H1 (cell line): ENCODE data around the gene KTN1. TPM values are rescaled to one million over a fixed set of nuclear protein-coding genes. Genes with fewer than 3 reads are reported as not detected.
A peak's percentile ranks its signal among the peaks of the same experiment; 100 is the strongest.

Source experiments
- CTCF ChIA-PET: fragments of 300-600 bp; sonication (Branson Sonifier 250); formaldehyde crosslinking; loops from one replicate; lab custom pipeline; 2021; ENCODE audit not compliant: partially characterized antibody; lab: Charles Lee
- POLR2A ChIA-PET: fragments of 300-600 bp; sonication (Branson Sonifier 250); formaldehyde crosslinking; loops from one replicate; lab custom pipeline; 2021; ENCODE audit warnings: inconsistent platforms; ENCODE audit not compliant: partially characterized antibody; lab: Charles Lee
- DNase-seq, 2 experiments: peaks; one replicate each; pipeline versions ENCODE4 v3.0.0 to v3.0.0-alpha.2; 2010 to 2022; ENCODE audit warnings: low spot score in 2 of 2, low read depth in 1 of 2, mixed read lengths in 1 of 2
- FAIRE-seq: peaks from 2 replicates; lab custom pipeline; 2011; peaks lifted over from hg19 to GRCh38; lab: Jason Lieb, UNC
- H2AFZ ChIP-seq: 2 replicates; pipeline ENCODE4 v1.8.1; 2012; ENCODE audit warnings: low read length, inconsistent platforms
- H2AK5ac ChIP-seq: 2 replicates; pipeline ENCODE4 v1.6.1; 2013; ENCODE audit warnings: low read depth, low read length
- H2BK120ac ChIP-seq: replicated peaks from 2 replicates; pipeline ENCODE3; 2013; ENCODE audit warnings: low read depth, low read length, inconsistent platforms
- H2BK12ac ChIP-seq: 2 replicates; pipeline ENCODE4 v1.6.1; 2013; ENCODE audit warnings: low read depth, low read length
- H2BK15ac ChIP-seq: 2 replicates; pipeline ENCODE4 v1.6.1; 2013; ENCODE audit warnings: low read length
- H2BK20ac ChIP-seq: 2 replicates; pipeline ENCODE4 v1.6.1; 2013; ENCODE audit warnings: low read length
- H2BK5ac ChIP-seq: 2 replicates; pipeline ENCODE4 v1.6.1; 2013; ENCODE audit warnings: low read depth, low read length
- H3K14ac ChIP-seq: 2 replicates; pipeline ENCODE4 v1.6.1; 2013; ENCODE audit warnings: inconsistent platforms; ENCODE audit not compliant: insufficient read length
- H3K18ac ChIP-seq: 2 replicates; pipeline ENCODE4 v1.6.1; 2013; ENCODE audit warnings: low read length; ENCODE audit errors: extremely low read depth
- H3K23ac ChIP-seq: 2 replicates; pipeline ENCODE4 v1.6.1; 2013; ENCODE audit warnings: inconsistent platforms; ENCODE audit not compliant: insufficient read length
- H3K23me2 ChIP-seq: 2 replicates; pipeline ENCODE4 v1.6.1; 2013; ENCODE audit warnings: low read depth, low read length
- H3K27ac ChIP-seq: 2 replicates; pipeline ENCODE4 v1.6.1; 2011; ENCODE audit warnings: low read depth, low read length, inconsistent platforms
- H3K27me3 ChIP-seq, 4 experiments: replicated peaks in 1 of 4; 1 replicate in 1 of 4; 2 replicates in 3 of 4; pipeline versions ENCODE4 v1.6.1 to v1.8.1; 2011 to 2013; ENCODE audit warnings: low read length in 3 of 4, mild to moderate bottlenecking in 3 of 4, inconsistent platforms in 2 of 4, mixed read lengths in 2 of 4, moderate library complexity in 1 of 4; ENCODE audit not compliant: control insufficient read depth in 3 of 4, insufficient read depth in 3 of 4; ENCODE audit errors: extremely low read depth in 1 of 4
- H3K36me3 ChIP-seq, 4 experiments: 2 replicates each; pipeline versions ENCODE4 v1.6.1 to v1.8.1; 2011 to 2013; ENCODE audit warnings: mild to moderate bottlenecking in 4 of 4, low read length in 3 of 4, moderate library complexity in 2 of 4, control low read depth in 1 of 4, inconsistent platforms in 1 of 4; ENCODE audit not compliant: insufficient read depth in 4 of 4, control insufficient read depth in 2 of 4
- H3K4ac ChIP-seq: replicated peaks from 2 replicates; pipeline ENCODE3; 2013; ENCODE audit warnings: low read length, low read depth, mixed read lengths, inconsistent platforms; ENCODE audit not compliant: insufficient read length
- H3K4me1 ChIP-seq, 4 experiments: replicated peaks in 1 of 4; 1 replicate in 1 of 4; 2 replicates in 3 of 4; pipeline versions ENCODE4 v1.6.1 to v1.8.1; 2011 to 2013; ENCODE audit warnings: low read length in 3 of 4, inconsistent platforms in 2 of 4, mixed read lengths in 1 of 4; ENCODE audit not compliant: insufficient read depth in 4 of 4, control insufficient read depth in 3 of 4
- H3K4me2 ChIP-seq, 2 experiments: 2 replicates each; pipeline versions ENCODE4 v1.6.1 to v1.8.1; 2011 to 2013; ENCODE audit warnings: low read depth in 2 of 2, low read length in 2 of 2, control low read depth in 1 of 2, inconsistent platforms in 1 of 2, mild to moderate bottlenecking in 1 of 2; ENCODE audit not compliant: insufficient read depth in 1 of 2
- H3K4me3 ChIP-seq, 4 experiments: fragments of 200-600, 300-600 bp in 1 of 4; sonication (generic), shearing (Covaris generic), sonication (Bioruptor Twin) in 1 of 4; 2 replicates each; pipeline versions ENCODE4 v1.5.1 to v1.8.1; 2011 to 2016; ENCODE audit warnings: low read length in 4 of 4, low read depth in 3 of 4, control low read depth in 2 of 4, inconsistent platforms in 2 of 4, mild to moderate bottlenecking in 2 of 4, mixed read lengths in 1 of 4, moderate library complexity in 1 of 4; ENCODE audit not compliant: insufficient read depth in 2 of 4; ENCODE audit errors: extremely low read depth in 1 of 4
- H3K56ac ChIP-seq: replicated peaks from 2 replicates; pipeline ENCODE3; 2013; ENCODE audit warnings: low read depth, mild to moderate bottlenecking, mixed read lengths, low read length, inconsistent platforms; ENCODE audit not compliant: insufficient read length
- H3K79me1 ChIP-seq: 2 replicates; pipeline ENCODE4 v1.6.1; 2013; ENCODE audit warnings: low read depth, low read length, control low read depth
- H3K79me2 ChIP-seq, 2 experiments: 2 replicates each; pipeline versions ENCODE4 v1.6.1 to v1.8.1; 2012 to 2013; ENCODE audit warnings: low read length in 2 of 2, mild to moderate bottlenecking in 2 of 2, inconsistent platforms in 1 of 2; ENCODE audit not compliant: insufficient read depth in 2 of 2, control insufficient read depth in 1 of 2
- H3K9ac ChIP-seq, 4 experiments: replicated peaks in 1 of 4; 1 replicate in 1 of 4; 2 replicates in 3 of 4; pipeline versions ENCODE4 v1.6.1 to v1.8.1; 2011 to 2013; ENCODE audit warnings: low read depth in 3 of 4, low read length in 3 of 4, control low read depth in 2 of 4, mild to moderate bottlenecking in 2 of 4, moderate library complexity in 2 of 4, inconsistent platforms in 1 of 4; ENCODE audit errors: extremely low read depth in 1 of 4
- H3K9me3 ChIP-seq, 2 experiments: 2 replicates each; pipeline versions ENCODE4 v1.6.1 to v1.8.1; 2012 to 2013; ENCODE audit warnings: mild to moderate bottlenecking in 2 of 2, moderate library complexity in 2 of 2, control low read depth in 1 of 2, inconsistent platforms in 1 of 2, low read depth in 1 of 2, low read length in 1 of 2, mixed read lengths in 1 of 2; ENCODE audit not compliant: insufficient read depth in 2 of 2
- H4K20me1 ChIP-seq, 2 experiments: replicated peaks in 1 of 2; 2 replicates each; pipeline versions ENCODE3 to v1.8.1; 2011 to 2013; ENCODE audit warnings: inconsistent platforms in 2 of 2, low read length in 2 of 2, mild to moderate bottlenecking in 1 of 2; ENCODE audit not compliant: insufficient read depth in 2 of 2, control insufficient read depth in 1 of 2
- H4K5ac ChIP-seq: 2 replicates; pipeline ENCODE4 v1.6.1; 2013; ENCODE audit warnings: low read length, low read depth, mixed read lengths, inconsistent platforms; ENCODE audit not compliant: insufficient read length
- H4K8ac ChIP-seq: 2 replicates; pipeline ENCODE4 v1.8.0; 2013; ENCODE audit warnings: mild to moderate bottlenecking, moderate library complexity, low read length, inconsistent platforms; ENCODE audit not compliant: insufficient read depth; ENCODE audit errors: extremely low read depth
- H4K91ac ChIP-seq: replicated peaks from 2 replicates; pipeline ENCODE3; 2013; ENCODE audit warnings: low read length, mixed read lengths, inconsistent platforms; ENCODE audit not compliant: insufficient read length
- ASH2L ChIP-seq: fragments of 200-600, 300-600 bp; sonication (generic); IDR thresholded peaks from one replicate; pipeline ENCODE4 v1.7.1; 2017; ENCODE audit warnings: low read length
- BACH1 ChIP-seq: IDR thresholded peaks from 2 replicates; pipeline ENCODE4 v1.6.1; 2012; ENCODE audit warnings: low read length, improper control_type of control experiment
- CBX8 ChIP-seq: fragments of 300-800, 300-1000 bp; sonication (generic); IDR thresholded peaks from 2 replicates; pipeline ENCODE4 v1.7.1; 2016; ENCODE audit warnings: low read depth, low read length, borderline replicate concordance
- CEBPB ChIP-seq: IDR thresholded peaks from 2 replicates; pipeline ENCODE4 v1.6.1; 2012; ENCODE audit warnings: low read depth, low read length
- CTBP2 ChIP-seq: IDR thresholded peaks from 2 replicates; pipeline ENCODE4 v1.7.0; 2011; ENCODE audit warnings: borderline replicate concordance, mild to moderate bottlenecking, moderate library complexity, mixed read lengths, low read length; ENCODE audit not compliant: insufficient read depth, insufficient read length
- E2F6 ChIP-seq: IDR thresholded peaks from 2 replicates; pipeline ENCODE4 v1.6.1; 2012; ENCODE audit warnings: inconsistent platforms
- GTF2F1 ChIP-seq: IDR thresholded peaks from 2 replicates; pipeline ENCODE4 v1.6.1; 2012; ENCODE audit warnings: low read depth, low read length, improper control_type of control experiment, borderline replicate concordance
- HDAC6 ChIP-seq: IDR thresholded peaks from one replicate; pipeline ENCODE4 v1.7.1; 2012; ENCODE audit warnings: low read depth, mild to moderate bottlenecking, inconsistent platforms, low read length, moderate library complexity
- KDM4A ChIP-seq: IDR thresholded peaks from one replicate; pipeline ENCODE4 v1.7.1; 2012; ENCODE audit warnings: low read depth, mild to moderate bottlenecking, moderate library complexity, low read length, inconsistent platforms; ENCODE audit not compliant: severe bottlenecking
- SIN3A ChIP-seq, 2 experiments: IDR thresholded peaks in 1 of 2; conservative IDR thresholded peaks in 1 of 2; 2 replicates each; pipeline ENCODE4 v1.6.1; 2011 to 2012; ENCODE audit warnings: low read length in 2 of 2, improper control_type of control experiment in 1 of 2, low read depth in 1 of 2, mild to moderate bottlenecking in 1 of 2
- TAF7 ChIP-seq: optimal IDR thresholded peaks from 2 replicates; pipeline ENCODE3; 2011; ENCODE audit warnings: low read depth, mild to moderate bottlenecking, inconsistent platforms, low read length, moderate library complexity, borderline replicate concordance
- TCF12 ChIP-seq: IDR thresholded peaks from 2 replicates; pipeline ENCODE4 v1.6.1; 2011; ENCODE audit warnings: low read depth, mild to moderate bottlenecking, low read length
- TEAD4 ChIP-seq: IDR thresholded peaks from 2 replicates; pipeline ENCODE4 v1.6.1; 2012; ENCODE audit warnings: low read depth, low read length, inconsistent platforms, mixed read lengths
- WGBS, 2 experiments: shearing (Covaris generic) in 1 of 2; methylation state at CpG; one replicate each; pipeline versions ENCODE4 v1.1.6 to v1.1.7; 2013 to 2015; ENCODE audit warnings: low lambda C conversion rate in 2 of 2, mixed read lengths in 2 of 2, inconsistent platforms in 1 of 2, low coverage in 1 of 2, missing lambda C conversion rate in 1 of 2; ENCODE audit not compliant: insufficient replicate concordance in 2 of 2, insufficient coverage in 1 of 2, insufficient read length in 1 of 2; ENCODE audit errors: extremely low coverage in 1 of 2, missing lambda C conversion rate in 1 of 2; 5-methylcytosine and 5-hydroxymethylcytosine counted together
- polyA plus RNA-seq, 7 experiments: library from polyadenylated mRNA; depleted of rRNA in 3 of 7; stranded (reverse) in 5 of 7; unstranded in 2 of 7; fragments of >200 nt in 5 of 7; fragments of 200-250 nt in 2 of 7; gene quantifications; 1 replicate in 5 of 7; 2 replicates in 1 of 7; 4 replicates in 1 of 7; pipeline versions ENCODE4 v1.2.1 to v1.2.3, GENCODE V29; 2011 to 2013; ENCODE audit warnings: missing spikeins in 2 of 7, mixed read lengths in 2 of 7
- total RNA-seq: library from RNA; stranded (reverse); fragmentation: NEBNext Ultra II Directional; extraction: Animal tissue kit (Norgen Biotek cat#: 25700); gene quantifications from 2 replicates; pipeline ENCODE4 v1.2.1, GENCODE V29; 2021

Gene KTN1
- total and polyA plus RNA-seq, 2 of the 8 experiments (the other 6 are each of a cell fraction or from before 2014, with no cell fraction given), result 15.4 to 151 TPM

GRCh38 chr14:55583942-55584468 lies 4.0 kb downstream of the KTN1 start:
- H2BK20ac ChIP-seq, result no peak overlapping the region
- no peak overlapping the region for H3K14ac ChIP-seq
- no peak overlapping the region for H3K4me3 ChIP-seq
- peak overlapping the region in 1 of 2 experiments; percentile 35; a peak in 1 of 4 replicates for H3K4me2 ChIP-seq
- H3K9ac ChIP-seq, result no peak overlapping the region
- FAIRE-seq (no peak), DNase-seq (no peak)
- ChIA-PET POLR2A (no interaction called here), CTCF (interaction anchor here (0.9 to 1.7 kb wide), 3 partner anchors 32 to 173 kb away, joined by 3 read pairs; no protein-coding TSS in a partner anchor)
- peaks cover 6% of the 10 kb centered on the region for H3K23me2 ChIP-seq
- no peaks in the 10 kb centered on the region for H3K27me3 ChIP-seq
- no peak overlapping the region for H3K23ac ChIP-seq
- no peak overlapping the region for H4K91ac ChIP-seq
- no peak overlapping the region for H4K5ac ChIP-seq
- WGBS, 2 experiments, result 81% methylated on average over 2 of the region's 2 CpGs; no CpG with 5 or more reads in 1 of the 2 experiments
- H4K20me1 ChIP-seq, result peaks cover 15 to 27% of the 10 kb centered on the region in 2 experiments
- no peak overlapping the region for H2BK120ac ChIP-seq
- H2AFZ ChIP-seq, result no peak overlapping the region
- H2AK5ac ChIP-seq, result no peak overlapping the region
- H3K27ac ChIP-seq, result no peak overlapping the region
- H3K9me3 ChIP-seq, result no peaks in the 10 kb centered on the region
- peaks cover 5% of the 10 kb centered on the region for H3K79me1 ChIP-seq
- no peak overlapping the region for H3K4ac ChIP-seq
- no peak overlapping the region for H3K18ac ChIP-seq
- H3K36me3 ChIP-seq, result no peaks in the 10 kb centered on the region
- no peak overlapping the region for H4K8ac ChIP-seq
- no peak overlapping the region for H2BK15ac ChIP-seq
- H3K4me1 ChIP-seq, result peaks cover 3 to 11% (median 4%) of the 10 kb centered on the region in 4 experiments; a peak in 4 of 7 replicates
- H2BK12ac ChIP-seq, result no peak overlapping the region
- H3K56ac ChIP-seq, result no peak overlapping the region
- H3K79me2 ChIP-seq, result peaks cover 32 to 84% of the 10 kb centered on the region in 2 experiments
- H2BK5ac ChIP-seq, result no peak overlapping the region
- TF ChIP-seq CBX8, result no peak
- no peak for TF ChIP-seq TEAD4
- no peak for TF ChIP-seq TCF12
- TF ChIP-seq E2F6, result no peak
- no peak for TF ChIP-seq BACH1
- TF ChIP-seq TAF7, result no peak
- no peak for TF ChIP-seq CTBP2
- no peak for TF ChIP-seq GTF2F1
- no peak for TF ChIP-seq KDM4A
- TF ChIP-seq HDAC6, result no peak
- no peak for TF ChIP-seq CEBPB
- no peak for TF ChIP-seq SIN3A (conservative IDR thresholded peaks at IDR 0.05 in 1 of 2, IDR thresholded peaks at IDR 0.05 in 1 of 2; ENCODE audit: low read depth in 1 of 2, low read length in 2 of 2)
- no peak for TF ChIP-seq ASH2L
